Stimulated activated CD4-positive, alpha-beta T cell treated with anti-CD3 and anti-CD28 coated beads, Interleukin-4, amount 100 ng/mL, for 1 hour (primary cell): ENCODE data around the gene UGT1A1.

Experiments used
- DNase-seq: peaks from one replicate; pipeline ENCODE4 v3.0.0-alpha.2; 2020

Gene UGT1A1

GRCh38 chr2:233799087-233799665 lies 39.1 kb downstream of the UGT1A1 start:
- no peak for DNase-seq

GRCh38 chr2:233799716-233800115 lies 39.6 kb downstream of the UGT1A1 start:
- no peak for DNase-seq

GRCh38 chr2:233800208-233800607 lies 40.1 kb downstream of the UGT1A1 start:
- no peak for DNase-seq

GRCh38 chr2:233801357-233802131 lies 41.5 kb downstream of the UGT1A1 start:
- DNase-seq = no peak

DNA sequence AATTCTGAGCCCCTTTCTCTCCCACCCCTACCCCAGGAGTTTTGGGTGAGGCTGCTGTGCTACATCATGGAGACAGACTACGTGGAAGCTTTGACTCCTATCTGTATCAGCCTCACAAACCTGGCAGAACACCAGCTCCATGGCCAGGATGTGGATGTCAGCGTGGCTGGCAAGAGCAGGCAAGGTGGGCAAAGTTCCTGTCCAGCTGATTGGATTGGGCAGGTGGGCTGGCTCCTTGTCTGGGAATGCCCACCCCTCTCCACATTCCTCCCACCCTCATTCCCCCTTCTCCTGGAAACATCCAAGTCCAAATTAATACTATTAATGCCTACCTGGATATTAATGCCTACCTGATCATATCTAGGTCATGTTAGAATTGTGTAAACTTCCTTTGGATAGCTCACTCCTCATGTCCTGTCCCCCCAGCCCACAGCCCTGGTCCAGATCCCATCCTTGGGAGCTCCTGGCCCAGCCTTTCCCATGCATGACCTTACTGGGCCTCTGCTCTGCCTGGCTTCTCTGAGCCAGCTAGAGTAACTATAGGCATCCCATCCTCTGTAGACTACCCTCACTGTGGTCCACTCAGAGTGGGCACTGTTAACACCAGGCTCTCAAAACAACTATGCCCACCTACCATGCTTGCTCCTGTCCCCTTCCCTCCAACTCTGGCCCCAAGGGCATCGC lies 42.2 kb downstream of the UGT1A1 start:
- DNase-seq = no peak

DNA sequence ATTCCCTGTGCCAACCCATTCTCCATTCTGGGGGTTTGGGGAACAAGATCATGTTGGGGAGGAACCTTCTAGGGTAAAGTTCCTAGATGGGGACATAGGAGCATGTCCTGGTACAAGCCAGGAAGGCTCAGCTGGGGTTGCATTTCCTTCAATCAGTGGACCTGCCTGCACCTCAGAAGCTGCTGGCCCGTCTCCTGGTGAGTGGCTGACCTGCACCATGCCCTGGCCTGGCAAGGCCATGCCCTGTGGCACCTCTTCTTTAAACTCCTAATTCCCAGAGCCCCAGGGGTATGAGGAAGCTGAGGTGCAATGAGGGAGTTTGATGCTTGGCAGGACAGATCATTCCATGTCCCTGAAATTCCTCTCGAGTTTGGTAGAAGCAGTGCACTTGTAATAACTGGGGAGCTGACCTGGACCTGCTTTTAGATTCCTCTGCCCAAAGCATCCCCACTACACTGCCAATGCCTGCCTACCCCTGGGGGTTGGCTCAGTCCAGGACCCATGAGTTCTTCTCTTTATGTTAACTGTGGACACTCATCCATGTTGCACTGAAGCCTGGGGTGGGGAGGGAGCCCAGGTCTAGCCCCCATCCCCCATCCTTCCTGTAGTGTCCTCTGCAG lies 43.3 kb downstream of the UGT1A1 start:
- DNase-seq = no peak

- DNase-seq = no peak
These were observed 43.9 kb downstream of the UGT1A1 start for GRCh38 chr2:233803994-233804393.

DNA sequence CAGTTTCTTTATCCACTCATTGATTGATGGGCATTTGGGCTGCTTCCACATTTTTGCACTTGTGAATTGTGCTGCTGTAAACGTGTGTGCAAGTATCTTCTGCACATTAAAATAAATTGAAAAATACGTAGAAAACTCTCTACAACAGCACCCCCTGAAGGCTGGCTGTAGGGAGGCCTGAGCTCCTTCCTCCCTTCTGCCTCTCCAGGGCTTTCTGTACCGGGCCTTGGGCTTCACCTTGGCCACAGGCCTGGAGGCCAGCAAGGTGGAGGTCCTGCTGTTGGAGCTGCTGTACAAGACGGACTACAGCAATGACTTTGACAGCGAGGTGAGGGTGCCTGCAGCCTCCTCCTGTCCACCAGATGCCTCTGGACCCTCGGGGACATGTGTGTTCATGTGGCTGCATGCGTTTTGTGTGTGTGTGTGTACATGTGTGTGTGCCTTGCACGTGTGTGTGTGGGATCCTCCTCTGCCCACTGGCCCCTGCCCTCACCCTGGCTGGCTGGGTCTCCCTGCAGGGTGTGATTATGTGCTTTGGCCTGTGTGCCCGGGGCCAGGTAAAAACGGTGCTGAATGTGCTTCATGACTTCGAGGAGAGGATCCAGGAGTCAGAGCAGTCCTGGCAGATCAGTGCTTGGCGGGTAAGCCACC lies 47.3 kb downstream of the UGT1A1 start:
- no peak for DNase-seq

- no peak for DNase-seq
These were observed 48.2 kb downstream of the UGT1A1 start for GRCh38 chr2:233807966-233808935.

DNA sequence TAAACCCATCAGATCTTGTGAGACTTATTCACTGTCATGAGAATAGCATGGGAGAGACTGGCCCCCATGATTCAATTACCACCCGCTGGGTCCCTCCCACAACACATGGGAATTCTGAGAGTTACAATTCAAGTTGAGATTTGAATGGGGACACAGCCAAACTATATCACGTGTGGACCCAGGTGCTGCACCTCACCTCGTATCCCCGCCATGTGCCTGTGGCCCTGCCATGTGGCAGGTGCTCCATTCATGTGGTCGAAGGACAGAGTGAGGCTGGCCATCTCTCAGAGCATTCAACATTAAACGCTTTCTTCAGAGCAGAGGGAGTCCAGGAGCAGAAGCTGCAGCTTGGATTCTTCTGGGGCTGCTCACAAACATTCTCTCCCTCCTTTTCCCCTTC lies 50.3 kb downstream of the UGT1A1 start:
- DNase-seq = no peak

DNA sequence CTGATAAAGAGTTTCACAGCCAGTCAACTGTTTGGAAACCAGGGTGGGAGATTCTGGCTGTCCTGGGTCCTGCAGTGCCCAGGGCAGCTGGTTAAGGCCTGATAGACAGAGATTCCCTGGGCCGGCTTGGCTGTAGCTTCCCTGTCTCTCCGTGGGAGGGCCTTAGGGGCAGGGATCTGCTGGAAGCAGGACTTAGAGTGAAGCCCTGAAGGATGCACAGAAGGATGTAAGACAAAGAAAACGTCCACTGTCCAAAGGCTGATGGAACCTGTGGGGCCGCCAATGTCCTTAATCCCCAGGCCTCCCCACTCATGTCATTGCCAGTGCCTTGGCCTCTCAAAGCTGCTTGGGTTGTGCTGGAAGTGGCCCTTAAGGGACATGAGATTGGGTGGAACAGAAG lies 51.0 kb downstream of the UGT1A1 start:
- DNase-seq = no peak

DNA sequence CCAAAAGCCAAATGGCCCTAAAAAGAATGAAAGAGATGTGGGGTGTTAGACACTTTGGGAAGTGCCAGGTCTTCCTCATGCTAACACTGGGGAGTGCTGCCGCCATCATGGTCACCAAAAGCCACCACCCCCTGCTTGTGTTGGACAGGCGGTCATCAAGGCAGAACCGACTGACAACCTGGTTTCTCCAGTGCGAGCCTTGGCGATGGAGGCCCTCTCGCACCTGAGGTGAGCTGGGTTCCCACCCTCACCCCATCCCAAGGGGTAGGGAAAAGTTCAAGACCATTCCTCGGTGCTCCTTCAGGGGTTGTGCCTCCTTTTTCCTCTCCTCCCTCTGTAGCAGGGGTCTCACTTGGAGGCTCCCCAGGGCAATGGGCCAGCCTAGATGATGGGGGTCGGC lies 51.7 kb downstream of the UGT1A1 start:
- no peak for DNase-seq

GRCh38 chr2:233813236-233814055 lies 53.4 kb downstream of the UGT1A1 start:
- no peak for DNase-seq

DNA sequence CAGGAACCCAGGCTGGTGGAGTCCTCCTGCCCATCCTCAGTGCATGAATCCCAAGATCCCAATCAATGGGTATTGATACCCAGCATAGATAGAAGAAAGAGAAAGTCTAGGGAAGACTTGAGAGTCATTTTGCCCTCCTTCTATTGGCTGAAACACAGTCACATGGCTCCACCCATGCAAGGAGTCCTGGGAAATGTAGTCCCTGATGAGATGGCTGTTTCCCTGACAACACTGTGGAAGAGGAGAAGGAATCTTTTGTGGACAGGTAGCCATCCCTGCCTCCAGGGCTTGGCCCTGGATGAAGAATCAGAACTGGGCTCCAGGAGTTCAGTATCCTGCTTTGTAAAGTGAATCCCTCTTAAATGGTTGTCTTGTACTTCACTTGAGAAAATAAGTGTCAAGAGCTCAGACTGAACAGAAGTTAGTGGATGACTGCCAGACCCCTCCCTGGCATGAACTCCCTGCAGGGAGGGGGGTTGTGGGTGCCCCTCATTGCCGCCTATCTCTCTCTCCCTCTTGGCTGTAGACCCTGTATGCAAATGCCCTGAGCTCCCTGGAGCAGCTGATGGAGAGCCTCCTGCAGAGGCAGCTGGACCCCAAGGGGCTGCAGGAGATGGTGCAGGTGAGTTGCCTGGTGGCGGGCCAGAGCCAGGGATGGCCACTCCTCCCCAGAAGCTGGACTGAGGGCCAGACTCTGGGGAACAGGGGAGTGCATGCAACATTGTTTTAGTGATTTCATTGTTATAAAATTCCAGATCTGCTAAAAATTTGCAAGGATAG lies 54.2 kb downstream of the UGT1A1 start:
- DNase-seq = no peak

DNA sequence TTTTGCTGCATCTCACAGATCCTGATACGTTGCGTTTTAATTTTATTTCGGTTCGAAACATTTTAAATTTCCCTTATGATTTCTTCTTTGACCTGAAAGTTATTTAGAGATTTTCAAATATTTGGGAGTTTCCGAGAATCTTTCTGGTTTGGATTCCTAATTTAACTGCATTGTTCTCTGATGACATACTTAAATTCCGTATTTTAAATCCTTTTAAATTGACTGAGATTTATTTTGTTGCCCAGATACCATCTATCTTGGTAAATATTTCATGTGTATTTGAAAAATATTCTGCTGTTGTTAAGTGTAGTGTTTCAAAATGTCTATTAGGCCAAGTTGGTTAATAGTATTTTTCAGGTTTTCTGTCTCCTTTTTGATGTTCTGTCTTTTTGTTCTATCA lies 55.8 kb downstream of the UGT1A1 start:
- DNase-seq = no peak

GRCh38 chr2:233816334-233816733 lies 56.3 kb downstream of the UGT1A1 start:
- DNase-seq = no peak

DNA sequence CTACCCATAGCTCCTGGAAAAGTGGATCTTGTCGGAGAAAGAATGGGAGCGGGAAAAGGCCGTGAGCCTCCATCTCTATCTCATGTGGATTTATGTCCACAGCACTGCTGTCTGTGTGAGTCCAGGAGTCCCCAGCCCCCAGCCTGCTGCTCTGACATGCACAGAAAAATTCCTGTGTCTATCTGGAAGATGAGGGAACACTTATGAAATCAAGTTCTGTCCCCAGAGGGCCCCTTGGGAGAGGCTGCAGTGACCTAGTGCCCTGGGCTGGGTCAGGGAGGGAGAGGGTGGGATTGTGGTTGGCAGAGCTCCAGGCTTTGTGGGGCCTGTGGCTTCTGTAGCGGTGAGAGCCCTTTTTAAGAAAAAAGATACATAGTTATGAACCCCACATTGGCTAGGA lies 56.7 kb downstream of the UGT1A1 start:
- DNase-seq = no peak

DNA sequence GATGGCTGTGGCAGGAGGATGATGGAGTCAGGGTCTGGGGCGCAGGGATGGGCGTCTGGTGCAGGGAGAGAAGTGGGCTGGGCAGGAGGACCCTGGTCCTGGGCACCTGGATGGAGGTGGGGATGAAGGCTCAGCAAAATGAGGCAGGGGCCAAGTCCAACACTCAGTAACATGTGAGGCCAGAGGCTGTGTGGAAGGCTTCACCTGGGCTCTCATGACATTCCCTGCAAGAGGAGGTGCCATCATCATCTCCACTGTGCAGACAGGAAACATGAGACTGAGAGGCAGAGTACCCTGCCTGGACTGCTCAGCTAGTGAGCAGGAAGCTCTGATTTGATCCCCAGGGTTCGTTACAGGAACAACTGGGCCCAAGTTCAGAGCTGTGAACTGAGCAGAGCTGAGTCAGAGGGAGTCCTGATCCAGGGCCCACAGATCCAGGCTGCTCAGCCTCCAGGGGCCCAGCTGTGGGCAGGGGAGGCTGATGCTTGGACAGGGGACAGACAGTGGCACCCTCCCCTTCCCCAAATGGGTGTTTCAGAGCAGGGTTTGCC lies 57.4 kb downstream of the UGT1A1 start:
- DNase-seq = no peak

- no peak for DNase-seq
These were observed 58.0 kb downstream of the UGT1A1 start for GRCh38 chr2:233817995-233818638.
